Brain microvascular endothelial cell (primary cell): Measurements from ENCODE around the gene FBN1.
A peak's percentile ranks its signal among the peaks of the same experiment; 100 is the strongest.

Experiments used
- DNase-seq: peaks from one replicate; pipeline ENCODE4 v3.0.0-alpha.2; 2020
- H3K27ac ChIP-seq: fragments of 250-450 bp; sonication (Bioruptor Pico); 2 replicates; pipeline ENCODE4 v1.5.1; 2020; ENCODE audit warnings: mild to moderate bottlenecking, moderate library complexity
- H3K27me3 ChIP-seq: fragments of 250-450 bp; sonication (Bioruptor Pico); replicated peaks from 2 replicates; pipeline ENCODE4 v1.5.1; 2020; ENCODE audit warnings: mild to moderate bottlenecking
- H3K36me3 ChIP-seq: fragments of 250-450 bp; sonication (Bioruptor Pico); replicated peaks from 2 replicates; pipeline ENCODE4 v1.5.1; 2020; ENCODE audit warnings: mild to moderate bottlenecking
- H3K4me3 ChIP-seq: 2 replicates; pipeline ENCODE4 v1.5.1; 2011; ENCODE audit warnings: low read depth, mild to moderate bottlenecking, control low read depth, low read length, moderate library complexity
- CTCF ChIP-seq: IDR thresholded peaks from 2 replicates; pipeline ENCODE4 v1.5.1; 2011; ENCODE audit warnings: low read depth, mild to moderate bottlenecking, moderate library complexity, low read length, control low read depth, inconsistent platforms; ENCODE audit errors: missing control alignments
- in situ Hi-C: cut with HindIII; loops from 2 replicates; pipeline ENCODE4 v1.10.0; 2017; ENCODE audit warnings: low sequenced_read_pairs, low pct_ligation_motif_present

The FBN1 gene

GRCh38 chr15:48459571-48460442 is 185.7 kb downstream of the FBN1 start:
- Histone ChIP-seq H3K4me3 (no peak overlapping the region), H3K36me3 (peaks cover 89% of the 10 kb centered on the region)

GRCh38 chr15:48458876-48459275 is 186.6 kb downstream of the FBN1 start:
- peaks cover 89% of the 10 kb centered on the region for H3K36me3 ChIP-seq

More at GRCh38 chr15:48459571-48460442, 185.7 kb downstream of the FBN1 start:
- Histone ChIP-seq H3K27me3 (no peaks in the 10 kb centered on the region), H3K27ac (peak overlapping the region; percentile 33)
- in situ Hi-C loops = no loop called here
- DNase-seq = peak; percentile 76
- no peak for TF ChIP-seq CTCF

DNA sequence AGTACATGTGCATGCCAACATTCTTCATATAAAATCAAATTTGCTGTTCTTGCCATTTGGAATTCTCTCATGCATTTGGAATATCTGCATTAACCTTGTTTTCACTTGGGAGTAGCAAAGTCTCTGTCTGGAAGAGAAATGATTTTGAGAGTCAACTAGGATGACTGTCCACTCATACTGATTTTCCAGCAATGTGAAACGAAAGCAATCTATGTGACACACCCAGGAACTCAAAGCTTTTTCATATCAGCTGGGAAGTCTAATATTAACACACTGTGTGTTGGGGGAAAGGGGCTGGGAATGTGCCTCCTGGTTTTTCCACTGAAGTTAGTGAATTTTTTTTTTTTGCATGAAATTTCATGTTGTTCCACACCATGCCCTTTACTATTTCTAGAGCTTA is 189.4 kb downstream of the FBN1 start:
- peaks cover 89% of the 10 kb centered on the region for H3K36me3 ChIP-seq
- in situ Hi-C loops = no loop called here
- TF ChIP-seq CTCF = no peak
- H3K27me3 ChIP-seq = no peaks in the 10 kb centered on the region
- H3K4me3 ChIP-seq = no peak overlapping the region
- no peak for DNase-seq
- H3K27ac ChIP-seq = no peak overlapping the region

More at GRCh38 chr15:48458876-48459275, 186.6 kb downstream of the FBN1 start:
- no peak for DNase-seq
- no peaks in the 10 kb centered on the region for H3K27me3 ChIP-seq
- no peak overlapping the region for H3K4me3 ChIP-seq
- H3K27ac ChIP-seq = no peak overlapping the region
- TF ChIP-seq CTCF = no peak
- in situ Hi-C loops = no loop called here

DNA sequence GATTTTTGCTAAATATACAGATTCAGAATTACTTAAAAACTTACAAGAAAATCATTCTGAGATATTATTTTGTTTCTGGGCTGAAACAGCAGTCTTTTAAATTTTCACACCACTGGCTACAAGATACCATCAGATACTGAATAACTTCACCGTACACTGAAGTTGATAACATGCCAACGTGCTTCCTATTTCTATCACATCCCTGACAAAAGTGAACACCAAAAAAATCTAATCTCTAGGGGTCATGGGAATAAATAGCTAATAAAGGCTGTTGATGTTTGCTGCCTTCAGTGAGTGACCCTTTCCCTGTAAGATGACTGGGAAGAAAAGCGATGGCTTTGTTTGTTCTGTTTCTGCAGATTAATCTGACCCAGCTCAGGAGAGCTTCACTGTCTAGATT is 193.8 kb downstream of the FBN1 start:
- Histone ChIP-seq H3K4me3 (no peak overlapping the region), H3K27ac (no peak overlapping the region), H3K27me3 (no peaks in the 10 kb centered on the region), H3K36me3 (peaks cover 81% of the 10 kb centered on the region)
- DNase-seq = no peak
- no peak for TF ChIP-seq CTCF
- in situ Hi-C loops = no loop called here

DNA sequence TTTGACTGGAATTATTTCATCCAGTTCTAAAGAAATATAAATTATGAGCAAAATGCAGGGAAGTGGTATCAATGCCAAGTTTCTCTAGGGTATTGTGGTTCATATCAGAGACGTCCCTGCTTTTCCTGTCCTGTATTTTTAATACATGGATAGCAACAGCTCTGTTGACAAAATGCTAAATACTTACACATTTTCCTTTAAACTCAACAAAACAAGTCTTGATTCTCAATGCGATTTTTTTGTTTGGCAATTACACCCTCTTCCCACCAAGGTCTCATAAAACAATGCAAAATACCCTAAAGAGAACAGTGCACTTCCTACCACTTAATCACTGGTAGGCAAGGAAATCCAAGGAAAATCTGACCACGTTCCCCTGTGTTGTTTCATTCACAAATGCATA is 194.3 kb downstream of the FBN1 start:
- no peak for DNase-seq
- H3K36me3 ChIP-seq = peaks cover 81% of the 10 kb centered on the region
- no peaks in the 10 kb centered on the region for H3K27me3 ChIP-seq
- in situ Hi-C loops = no loop called here
- H3K27ac ChIP-seq = peak overlapping the region; percentile 12
- H3K4me3 ChIP-seq = no peak overlapping the region
- TF ChIP-seq CTCF = no peak
